ENCODE results near the gene OSER1.
A peak's percentile ranks its signal among the peaks of the same experiment; 100 is the strongest.

Gene OSER1

DNA sequence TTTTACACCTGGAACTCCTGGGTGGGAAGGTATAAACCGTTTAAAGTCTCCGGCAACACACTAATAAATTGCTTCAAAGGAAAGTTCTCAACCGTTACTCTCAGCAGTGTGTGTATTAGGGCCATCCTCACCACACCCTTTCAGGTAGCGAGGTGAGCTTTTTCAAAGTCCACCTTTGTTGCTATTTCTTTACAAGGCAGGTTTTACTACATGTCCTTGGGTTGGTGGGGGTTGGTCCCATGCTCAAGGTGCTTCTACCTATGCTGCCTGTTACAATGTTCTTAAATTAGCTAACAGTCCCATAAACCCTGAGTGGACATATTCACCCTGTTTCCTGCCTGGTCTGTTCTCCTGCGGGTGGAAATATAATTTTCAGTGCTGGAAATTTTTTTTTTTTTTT, 13.2 kb upstream of the OSER1 start:
- no peak for DNase-seq

DNA sequence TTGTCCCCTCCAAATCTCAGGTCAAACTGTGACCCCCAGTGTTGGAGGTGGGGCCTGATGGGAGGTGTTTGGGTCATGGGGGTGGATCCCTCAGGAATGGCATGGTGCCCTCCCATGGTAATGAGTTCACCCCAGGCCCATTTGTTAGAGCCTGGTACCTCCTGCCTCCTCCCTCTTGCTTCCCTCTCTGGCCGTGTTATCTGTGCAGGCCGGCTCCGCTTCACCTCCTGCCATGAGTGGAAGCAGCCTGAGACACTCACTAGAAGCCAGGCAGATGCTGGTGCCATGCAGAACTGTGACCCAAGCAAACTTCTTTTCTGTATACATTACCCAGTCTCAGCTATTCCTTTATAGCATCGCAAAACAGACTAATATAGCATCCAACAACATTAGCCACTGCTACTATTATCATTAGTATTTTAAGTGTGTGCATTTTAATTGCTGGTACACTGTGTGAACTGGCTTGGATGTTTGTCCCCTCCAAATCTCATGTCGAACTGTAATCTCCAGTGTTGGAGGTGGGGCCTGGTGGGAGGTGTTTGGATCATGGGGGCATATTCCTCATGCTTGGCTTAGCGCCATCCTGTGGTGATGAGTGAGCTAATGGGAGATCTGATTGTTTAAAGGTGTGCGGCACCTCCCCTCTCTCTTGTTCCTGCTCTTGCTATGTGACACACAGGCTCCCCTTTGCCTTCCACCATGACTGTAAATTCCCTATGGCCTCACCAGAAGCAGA, 12.2 kb upstream of the OSER1 start:
- no peak for DNase-seq

DNA sequence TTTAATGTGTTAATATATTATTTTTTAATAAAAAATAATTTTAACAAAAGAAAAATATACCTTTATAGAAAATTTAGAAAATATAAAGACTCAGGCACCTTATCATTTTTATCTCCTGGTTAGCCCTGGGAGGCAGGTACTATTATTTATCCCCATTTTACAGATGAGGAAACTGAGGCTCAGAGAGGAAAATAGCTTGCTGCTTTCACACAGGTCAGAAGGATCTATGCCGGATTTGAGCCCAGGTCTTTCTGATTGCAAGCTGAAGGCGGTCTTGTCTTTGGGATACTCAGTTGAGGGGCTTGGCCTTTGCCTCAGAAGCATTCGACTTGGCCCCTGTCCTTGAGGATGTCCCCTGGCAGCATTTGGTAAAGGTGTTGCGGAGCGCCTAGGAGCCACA, 11.5 kb upstream of the OSER1 start:
- no peak for DNase-seq

DNA sequence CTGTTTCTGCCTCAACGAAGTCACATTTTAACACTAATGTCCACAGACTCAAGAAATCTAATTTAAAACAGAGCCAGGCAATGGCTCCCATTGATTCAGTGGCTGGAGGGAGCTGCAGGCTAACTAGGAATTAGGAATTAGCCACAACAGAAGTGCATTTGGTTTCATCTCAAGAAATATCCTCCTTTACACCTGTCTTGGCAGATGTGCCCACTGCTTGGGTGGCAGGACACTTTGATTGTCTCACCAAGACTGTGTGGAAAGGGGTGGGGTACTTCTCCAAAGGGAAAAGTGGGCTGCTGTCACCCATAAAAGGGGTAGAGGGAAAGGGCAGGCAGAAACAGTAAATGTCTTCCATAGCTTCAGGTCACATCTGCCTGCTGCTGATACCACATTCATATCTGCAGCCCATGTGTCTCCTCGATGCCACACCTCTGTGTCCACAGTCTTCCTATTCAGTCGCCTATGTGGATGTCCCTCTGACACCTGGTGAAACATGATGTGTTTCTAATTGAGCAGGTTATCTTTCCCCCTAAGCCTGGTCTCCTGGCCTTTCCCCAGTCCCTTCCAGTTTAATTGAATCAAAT, 10.9 kb upstream of the OSER1 start:
- DNase-seq, result no peak

DNA sequence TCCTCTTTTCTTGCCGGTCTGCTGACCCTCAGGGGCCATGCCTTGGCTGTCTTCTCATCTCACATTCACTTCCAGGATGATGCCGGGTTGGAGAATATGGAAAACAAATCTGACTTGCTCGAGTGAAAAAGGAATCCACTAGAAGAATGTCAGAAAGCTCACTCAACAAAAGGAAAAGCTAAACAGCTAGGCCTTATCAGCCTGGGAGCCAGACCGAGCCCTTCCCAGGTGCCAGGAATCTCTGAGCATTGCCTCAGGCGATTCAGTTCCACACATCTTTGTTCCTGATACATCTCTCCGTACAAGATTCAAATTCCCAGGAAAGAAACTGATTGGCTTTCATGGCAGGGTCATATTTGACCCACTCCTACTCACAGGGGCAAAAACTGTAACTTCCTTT, 9.2 kb upstream of the OSER1 start:
- no peak for DNase-seq

DNA sequence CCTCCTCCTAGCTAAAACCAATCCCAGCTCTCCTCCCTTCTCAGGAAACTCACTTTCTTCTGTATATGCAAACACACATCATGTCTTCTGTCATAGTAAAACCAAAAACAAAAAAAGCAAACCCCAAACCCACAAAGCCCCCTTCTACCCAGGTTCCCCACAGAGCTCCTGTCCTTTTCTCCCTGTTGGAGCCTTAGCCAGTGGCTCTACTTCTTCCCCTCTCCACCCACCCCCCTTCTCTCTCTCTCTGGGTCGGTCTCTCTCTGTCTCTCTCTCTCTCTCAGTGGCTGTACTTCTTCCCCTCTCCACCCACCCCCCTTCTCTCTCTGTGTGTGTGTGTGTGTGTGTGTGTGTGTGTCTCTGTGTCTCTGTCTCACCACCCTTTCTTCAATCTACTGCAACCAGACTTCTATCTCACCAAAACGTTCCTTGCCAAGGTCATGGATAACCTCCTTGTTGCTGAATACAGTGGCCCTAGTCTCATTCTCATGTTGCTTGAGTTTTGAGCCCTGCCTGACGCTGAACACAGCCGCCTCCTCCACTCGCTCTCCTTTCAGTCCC, 8.7 kb upstream of the OSER1 start:
- no peak for DNase-seq

DNA sequence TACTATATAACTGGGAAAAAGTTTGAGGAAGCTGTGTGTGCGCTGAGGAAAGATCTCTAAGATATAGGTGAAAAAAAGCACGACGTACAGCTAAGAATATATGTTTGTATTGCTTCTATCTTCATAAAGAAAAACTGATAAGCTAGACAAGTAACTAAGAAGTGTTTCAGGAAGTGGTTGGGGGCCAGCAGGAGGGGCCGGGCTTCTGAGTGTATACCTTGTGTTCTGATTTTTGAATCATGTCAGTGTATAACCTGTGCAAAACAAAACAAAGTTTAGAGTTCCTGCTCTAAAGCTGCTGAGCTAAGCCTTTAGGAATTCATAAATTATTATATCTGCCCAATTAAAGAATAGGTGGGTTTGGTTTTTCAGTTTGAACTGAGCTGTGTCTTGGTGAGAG, 7.9 kb upstream of the OSER1 start:
- peak; percentile 47 for DNase-seq

DNA sequence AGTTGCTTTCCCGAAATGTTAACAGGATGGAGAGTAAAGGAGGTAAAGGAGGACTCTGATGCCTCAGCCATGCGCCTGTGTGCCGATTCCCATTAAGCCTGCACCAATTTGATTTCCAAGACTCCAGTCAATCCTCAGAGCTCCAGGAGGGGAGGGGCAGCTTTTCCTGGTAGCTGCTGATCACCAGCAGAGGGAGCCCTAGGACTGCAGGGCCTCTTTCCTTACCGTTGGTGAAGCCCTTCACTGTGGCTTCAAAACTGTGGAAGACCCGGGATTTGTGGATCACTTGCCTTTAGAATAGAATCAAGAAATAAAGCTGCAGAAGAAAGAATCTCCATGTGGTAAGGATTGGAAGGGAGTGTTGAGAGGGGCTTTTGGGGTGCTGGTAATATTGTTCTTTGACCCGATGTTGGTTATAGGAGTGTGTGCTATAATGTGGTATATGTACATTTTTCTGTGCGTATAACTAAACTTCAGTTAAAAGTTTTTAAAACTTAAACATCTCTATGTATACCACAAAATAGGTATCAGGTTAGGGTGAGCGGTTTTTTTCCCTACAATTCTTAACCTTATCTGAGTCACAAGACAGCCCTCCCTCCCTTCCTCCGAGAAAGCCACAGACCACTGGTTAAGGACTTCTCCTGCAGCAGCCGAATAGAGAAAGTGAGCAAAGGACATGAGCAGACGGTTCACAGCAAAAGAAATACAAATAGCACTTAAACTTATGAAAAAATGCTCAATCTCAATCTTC, 6.9 kb upstream of the OSER1 start:
- DNase-seq, result peak; percentile 72

DNA sequence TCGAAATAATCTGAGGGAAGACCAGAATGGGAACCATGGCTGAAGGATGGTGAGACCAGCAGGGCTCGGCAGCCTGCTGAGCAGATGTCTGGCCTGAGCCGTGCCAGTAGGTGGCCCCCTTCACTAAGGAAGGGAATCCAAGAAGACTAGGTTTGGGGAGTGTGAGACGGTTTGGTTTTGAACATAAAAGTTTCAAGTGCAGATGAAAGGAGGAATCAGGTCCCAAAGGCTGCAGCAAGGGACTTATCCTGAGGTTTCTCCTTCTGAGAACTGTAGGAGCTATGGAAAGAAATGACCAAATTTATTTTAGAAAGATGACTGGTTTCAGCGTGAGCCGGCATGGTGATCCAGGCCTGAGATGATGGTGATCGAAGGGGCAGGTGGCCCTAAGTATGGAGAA, 4.6 kb upstream of the OSER1 start:
- DNase-seq, result peak; percentile 71

DNA sequence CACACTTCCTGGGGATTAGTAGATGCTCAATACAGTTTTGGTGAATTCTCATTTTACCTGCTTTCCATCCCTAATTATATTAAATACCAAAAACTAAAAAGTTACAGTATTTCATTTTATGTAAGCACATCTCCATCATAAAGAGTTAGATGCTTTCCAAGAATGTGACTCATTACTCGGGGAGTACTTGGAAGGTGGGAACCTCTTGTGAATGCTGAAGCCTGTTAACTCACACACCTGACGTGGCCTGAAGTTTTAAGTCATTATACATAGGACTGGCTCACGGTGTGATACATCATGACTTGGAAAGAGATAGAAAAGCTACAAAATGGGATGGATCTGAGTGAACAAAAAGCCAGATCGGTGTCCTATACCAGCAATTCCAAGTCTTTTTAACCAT, 2.2 kb upstream of the OSER1 start:
- DNase-seq, result no peak

DNA sequence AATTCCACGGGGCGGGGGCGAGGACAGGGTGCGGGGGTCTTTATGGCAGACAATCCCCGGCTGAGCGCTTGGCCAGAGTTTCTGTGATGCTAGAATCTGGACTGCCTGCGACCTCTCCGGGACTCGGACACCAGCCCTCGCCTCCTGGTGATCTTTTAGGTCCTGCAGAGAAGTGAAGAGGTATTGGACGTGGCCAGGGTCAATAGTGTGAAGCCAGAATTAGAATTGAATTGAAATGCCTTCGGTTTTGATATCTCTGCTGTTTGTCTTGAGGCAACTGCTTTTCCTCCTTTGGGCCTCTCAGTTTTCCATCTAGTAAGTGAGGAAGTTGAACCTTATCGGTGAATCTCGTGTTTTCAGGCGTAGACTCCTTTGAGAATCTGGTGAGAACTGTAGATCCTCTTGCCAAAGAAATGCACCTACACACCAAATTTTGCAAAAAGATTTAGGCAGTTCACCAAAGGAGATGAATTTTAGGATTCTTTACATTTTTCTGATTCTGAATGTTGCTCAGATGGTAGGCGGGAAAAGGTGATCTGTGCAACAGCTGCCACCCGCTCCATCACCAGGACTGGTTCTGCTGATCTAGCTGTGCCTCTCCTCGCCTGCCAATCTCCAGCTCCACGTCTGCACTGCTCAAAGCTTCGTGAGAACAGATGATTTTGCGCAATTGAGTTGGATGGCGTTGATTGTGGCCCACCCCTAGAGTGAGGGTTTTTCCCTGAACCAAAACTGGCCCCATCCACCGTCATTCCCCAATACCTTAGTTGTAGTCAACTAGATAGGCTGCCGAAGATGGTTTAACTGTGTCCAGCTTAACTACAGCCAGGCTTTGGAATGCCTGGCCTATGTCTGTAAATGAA, 837 bp upstream of the OSER1 start:
- DNase-seq, result no peak

DNA sequence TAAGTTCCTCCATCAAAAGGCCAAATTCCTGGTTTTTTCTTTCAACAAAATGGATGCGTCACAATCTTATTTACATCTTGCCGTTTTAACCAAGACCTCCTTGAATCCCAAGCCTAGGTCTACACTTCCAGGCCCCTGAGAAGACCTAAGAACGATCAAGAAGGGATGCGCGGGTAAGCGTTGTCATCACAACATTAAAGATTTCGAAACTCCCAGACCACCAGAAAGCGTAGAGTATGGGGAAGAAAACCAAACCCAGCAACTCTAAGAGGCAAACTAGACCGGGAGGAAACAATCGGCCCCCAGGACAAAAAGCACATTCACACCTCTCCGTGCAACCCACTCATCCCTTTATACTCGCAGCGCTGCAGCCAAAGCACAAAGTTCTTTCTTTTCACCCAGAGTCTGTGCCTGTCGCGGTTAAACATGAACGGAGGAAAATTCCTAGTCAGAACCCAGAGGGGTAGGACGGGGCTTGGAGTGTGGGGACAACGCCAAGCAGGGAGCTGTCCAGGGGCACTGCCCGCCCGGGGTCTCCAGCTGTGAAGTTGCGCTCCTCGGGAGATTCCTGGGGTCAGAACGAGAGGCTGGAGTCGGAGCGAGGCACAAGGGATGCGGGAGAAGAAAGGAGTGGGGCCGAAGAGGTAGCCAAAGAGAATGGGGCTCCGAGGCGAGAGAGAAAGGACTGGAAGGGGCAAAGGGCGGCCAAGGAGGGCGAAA, 725 bp downstream of the OSER1 start:
- no peak for DNase-seq

DNA sequence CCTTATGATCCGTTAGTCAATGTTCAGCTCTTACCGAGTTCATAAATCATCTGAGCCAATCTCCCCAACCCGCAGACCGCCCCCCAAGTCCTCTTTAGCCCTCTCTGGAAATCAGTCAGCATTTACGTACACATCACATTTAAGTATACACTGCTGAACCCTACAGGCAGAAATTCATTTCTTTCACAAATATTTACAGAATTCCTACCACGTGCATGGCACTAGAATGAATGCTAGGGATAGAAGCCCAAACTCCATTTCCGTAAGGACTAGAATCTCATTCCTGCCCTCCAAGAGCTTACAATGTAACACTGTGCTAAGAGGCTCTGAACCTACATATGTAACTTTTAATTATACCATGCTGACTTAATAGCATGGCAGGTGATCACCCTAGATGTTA, 1.8 kb downstream of the OSER1 start:
- DNase-seq, result no peak

DNA sequence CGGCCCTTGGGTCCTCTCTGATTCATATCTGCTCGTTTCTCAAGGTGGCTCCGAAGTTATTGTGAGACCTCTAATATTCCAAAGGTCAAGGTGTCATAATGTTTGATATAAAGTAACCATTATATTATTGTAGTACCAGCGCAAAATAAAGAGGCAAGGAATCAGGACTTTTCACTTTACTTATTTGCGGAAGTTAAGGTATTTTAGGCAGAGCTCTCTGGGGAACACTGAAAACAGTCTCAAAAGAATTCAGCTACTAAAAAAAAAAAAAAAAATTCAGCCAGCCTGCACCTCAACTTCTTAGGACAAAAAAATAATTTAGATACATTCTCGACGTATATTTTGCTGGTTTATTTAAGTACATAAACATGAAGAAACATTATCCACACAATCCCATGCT, 2.4 kb downstream of the OSER1 start:
- DNase-seq, result no peak

DNA sequence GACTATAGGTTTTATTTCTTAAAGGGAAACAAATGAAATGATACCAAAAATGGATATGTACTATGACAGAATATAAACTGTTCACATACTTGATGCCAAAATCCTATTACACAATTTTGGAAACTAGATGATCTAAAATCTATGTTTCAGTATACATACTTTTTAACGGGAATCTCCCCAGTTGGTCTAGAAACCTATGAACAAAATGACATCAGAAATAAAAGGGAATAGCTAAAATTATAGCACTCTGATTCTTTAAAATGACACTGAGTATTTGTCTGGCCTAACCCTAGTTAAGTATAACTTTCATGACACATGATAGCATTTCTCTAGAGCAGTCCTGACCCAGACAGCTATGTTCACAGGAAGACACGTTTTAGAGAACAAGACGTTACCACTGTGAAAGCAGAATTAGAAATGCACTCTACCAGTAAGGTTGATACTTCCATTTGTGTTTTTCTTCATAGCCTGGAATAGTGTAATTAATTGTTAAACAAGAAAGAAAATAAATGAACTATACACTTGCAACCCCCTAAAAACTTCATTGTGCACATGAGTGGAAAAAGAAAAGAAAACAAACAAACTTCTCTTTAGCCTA, 3.3 kb downstream of the OSER1 start:
- no peak for DNase-seq

DNA sequence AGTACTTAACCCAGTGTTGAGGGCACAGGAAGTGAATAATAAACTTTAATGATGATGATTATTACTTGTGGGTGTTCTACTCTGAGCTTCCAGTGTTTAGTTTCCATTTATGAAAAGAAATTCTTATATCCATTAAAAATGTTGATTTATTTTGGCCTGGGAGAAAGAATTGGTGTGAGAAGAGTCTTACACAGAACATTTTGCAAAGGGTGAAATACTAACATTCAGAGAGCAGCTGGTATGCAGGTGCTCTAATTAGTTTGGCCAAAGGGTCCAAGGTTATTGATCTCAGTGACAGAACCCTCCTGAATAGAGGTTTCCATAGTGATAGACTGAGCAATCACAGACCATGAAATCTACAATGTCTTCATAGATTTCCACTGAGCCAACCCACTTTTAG, 4.4 kb downstream of the OSER1 start:
- DNase-seq, result no peak

DNA sequence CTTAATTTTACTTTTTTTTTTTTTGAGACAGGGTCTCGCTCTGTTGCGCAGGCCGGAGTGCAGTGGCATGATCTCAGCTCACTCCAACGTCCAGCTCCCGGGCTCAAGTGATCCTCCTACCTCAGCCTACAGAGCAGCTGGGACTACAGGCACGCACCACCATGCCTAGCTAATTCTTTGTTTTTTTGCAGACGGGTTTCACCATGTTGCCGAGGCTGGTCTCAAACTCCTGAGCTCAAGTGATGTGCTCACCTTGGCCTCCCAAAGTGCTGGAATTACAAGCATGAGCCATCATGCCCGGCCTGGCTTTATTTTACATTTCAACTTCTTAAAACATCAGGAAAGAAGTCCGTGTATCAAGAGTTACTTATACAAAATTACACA, 5.7 kb downstream of the OSER1 start:
- DNase-seq, result no peak

DNA sequence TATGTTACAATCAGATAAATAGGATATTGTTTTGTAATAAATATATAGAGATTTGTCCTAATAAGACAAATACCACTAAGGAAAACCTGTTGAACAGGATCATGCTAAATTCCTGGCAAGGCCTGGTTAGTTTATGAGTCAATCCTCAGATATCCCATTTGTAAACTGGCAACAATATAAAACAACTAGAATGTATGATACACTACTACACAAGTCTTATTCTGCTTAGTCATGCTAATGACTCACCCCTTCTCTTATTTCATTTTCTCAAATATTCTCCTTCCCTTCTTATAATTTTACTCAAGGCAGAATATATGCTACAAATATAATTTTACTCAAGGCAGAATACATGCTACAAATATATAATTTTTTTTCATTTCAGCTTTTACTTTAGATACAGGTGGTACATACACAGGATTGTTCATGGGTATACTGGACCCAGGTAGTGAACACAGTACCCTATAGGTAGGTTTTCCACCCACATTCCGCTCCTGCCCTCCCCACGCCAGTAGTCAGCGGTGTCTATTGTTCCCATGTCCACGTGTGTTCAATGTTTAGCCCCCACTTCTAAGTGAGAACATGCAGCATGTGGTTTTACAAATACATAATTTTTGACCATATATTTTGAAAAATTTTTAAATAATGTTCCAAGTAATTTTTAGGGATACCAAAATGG, 6.3 kb downstream of the OSER1 start:
- no peak for DNase-seq

DNA sequence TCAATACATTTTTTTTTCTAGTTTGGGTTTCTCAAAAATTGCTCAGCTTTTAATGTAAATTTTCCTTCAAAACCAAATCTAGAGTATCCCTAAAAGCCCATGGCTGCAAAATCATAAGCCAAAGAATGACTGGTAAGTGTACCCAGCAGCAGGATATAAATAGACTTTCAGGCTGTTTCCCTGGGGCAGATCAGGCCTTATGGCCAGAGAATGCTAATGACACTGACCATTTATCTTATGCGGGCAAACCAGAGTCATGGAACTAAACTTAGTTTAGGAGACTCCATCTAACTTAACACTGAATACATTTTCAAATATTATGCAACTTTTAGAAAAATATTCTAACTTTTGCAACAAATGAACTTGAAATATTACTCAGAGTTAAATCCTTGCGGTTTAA, 7.4 kb downstream of the OSER1 start:
- DNase-seq, result no peak

DNA sequence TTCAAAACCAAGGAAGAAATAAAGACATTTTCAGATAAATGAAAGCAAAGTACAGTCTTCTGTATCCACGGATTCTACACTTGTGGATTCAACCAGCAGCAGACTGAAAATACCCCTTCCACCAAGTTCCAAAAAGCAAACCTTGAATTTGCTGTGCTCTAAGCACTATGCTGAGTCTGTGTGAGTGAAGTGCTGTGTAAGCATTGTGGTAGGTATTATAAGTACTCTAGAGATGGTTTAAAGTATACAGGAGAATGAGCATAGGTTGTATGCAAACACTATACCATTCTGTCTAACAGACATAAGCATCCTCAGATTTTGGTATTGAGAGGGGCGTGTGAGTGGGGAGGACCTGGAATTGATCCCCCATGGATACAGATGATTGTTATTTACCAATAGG, 9.6 kb downstream of the OSER1 start:
- no peak for DNase-seq

DNA sequence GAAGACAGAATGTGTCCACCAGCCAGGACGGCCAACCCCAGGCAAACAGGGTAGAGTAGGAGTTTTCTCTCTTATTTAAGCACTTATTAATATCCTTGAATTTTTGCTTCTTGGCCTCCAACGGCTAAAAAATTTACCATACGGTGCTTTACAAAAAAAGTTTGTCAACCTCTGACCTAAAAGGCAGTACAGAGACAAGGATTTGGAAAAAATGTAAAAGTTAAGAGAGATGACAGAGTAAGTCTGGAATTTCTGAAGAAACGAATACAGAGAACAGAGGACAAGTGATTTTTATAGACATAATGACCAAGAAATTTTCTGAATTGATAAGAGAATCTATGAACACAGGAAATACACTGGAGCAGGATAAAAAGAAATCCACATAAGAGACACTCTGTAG, 10.2 kb downstream of the OSER1 start:
- DNase-seq, result no peak
